Testis (tissue), 3 donors: Measurements from ENCODE around the gene ARHGAP26. TPM values are rescaled to one million over a fixed set of nuclear protein-coding genes. Genes with fewer than 3 reads are reported as not detected.
A peak's percentile ranks its signal among the peaks of the same experiment; 100 is the strongest.

Experiments used
- DNase-seq: peaks from one replicate; pipeline ENCODE4 v3.0.0-alpha.2; 2019
- H3K27ac ChIP-seq, 2 donors: fragments of 200-600 bp; sonication (generic); one replicate each; pipeline ENCODE4 v1.5.1; 2019
- H3K27me3 ChIP-seq: fragments of 200-600 bp; sonication (generic); one replicate; pipeline ENCODE4 v1.5.1; 2019
- H3K36me3 ChIP-seq: fragments of 200-600 bp; sonication (generic); one replicate; pipeline ENCODE4 v1.5.1; 2017; ENCODE audit warnings: low read depth; ENCODE audit errors: missing control alignments
- H3K4me1 ChIP-seq: fragments of 200-600 bp; sonication (generic); one replicate; pipeline ENCODE4 v1.5.1; 2019
- H3K4me3 ChIP-seq, 2 donors: fragments of 200-600 bp; sonication (generic); one replicate each; pipeline ENCODE4 v1.5.1; 2017 to 2019
- H3K9me3 ChIP-seq: fragments of 200-600 bp; sonication (generic); one replicate; pipeline ENCODE4 v1.5.1; 2017
- POLR2A ChIP-seq: fragments of 450-650 bp; IDR thresholded peaks from one replicate; pipeline ENCODE4 v1.6.1; 2017; ENCODE audit warnings: antibody characterized with exemption, mild to moderate bottlenecking, moderate library complexity
- WGBS, 2 donors: methylation state at CpG; one replicate each; pipeline ENCODE4 v1.1.5; 2018; 5-methylcytosine and 5-hydroxymethylcytosine counted together
- intact Hi-C: fragments of 100-400 bp; cut with DNase I; formaldehyde crosslinking; loops from one replicate; pipeline ENCODE4 v1.15.1; 2023; ENCODE audit warnings: low total_unique reads
- polyA plus RNA-seq: library from polyadenylated mRNA; stranded (reverse); fragments of 350-450 nt; fragmentation: Illumina TruSeq; extraction: RNeasy Lipid Tissue Mini Kit (QIAGEN cat#74804); gene quantifications from one replicate; pipeline ENCODE4 v1.2.3, GENCODE V29; 2014; ENCODE audit warnings: low read depth, low replicate concordance; ENCODE audit not compliant: insufficient read depth
- total RNA-seq, 2 donors: library from RNA; depleted of rRNA; stranded (reverse); fragments of >200 nt; gene quantifications; one replicate each; pipeline ENCODE4 v1.2.3, GENCODE V29; 2016
- TF ChIP-seq, protein P1 (sequence below), 3 experiments: fragments of 450-650 bp in 2 of 3; fragments of 200-600 bp in 1 of 3; sonication (generic) in 1 of 3; IDR thresholded peaks; one replicate each; pipeline ENCODE4 v1.5.1; 2016 to 2019; ENCODE audit warnings: antibody characterized with exemption in 3 of 3, mild to moderate bottlenecking in 2 of 3, moderate library complexity in 1 of 3

ARHGAP26 gene
- total and polyA plus RNA-seq, 3 donors from 2014 or later = 33.8 to 98.7 (median 95.7) TPM

GRCh38 chr5:142771666-142772065 lies 1.5 kb downstream of the ARHGAP26 start:
- H3K27ac ChIP-seq = peak overlapping the region; percentile 51 to 88
- no peaks in the 10 kb centered on the region for H3K27me3 ChIP-seq
- H3K9me3 ChIP-seq = no peaks in the 10 kb centered on the region
- H3K4me3 ChIP-seq = peak overlapping the region; percentile 78 to 87
- H3K36me3 ChIP-seq = no peaks in the 10 kb centered on the region
- H3K4me1 ChIP-seq = peaks cover 10% of the 10 kb centered on the region
- no peak for DNase-seq
- WGBS, 2 donors = 2 to 5% methylated on average over 5 of the region's 5 CpGs
- TF ChIP-seq, protein P1, sequence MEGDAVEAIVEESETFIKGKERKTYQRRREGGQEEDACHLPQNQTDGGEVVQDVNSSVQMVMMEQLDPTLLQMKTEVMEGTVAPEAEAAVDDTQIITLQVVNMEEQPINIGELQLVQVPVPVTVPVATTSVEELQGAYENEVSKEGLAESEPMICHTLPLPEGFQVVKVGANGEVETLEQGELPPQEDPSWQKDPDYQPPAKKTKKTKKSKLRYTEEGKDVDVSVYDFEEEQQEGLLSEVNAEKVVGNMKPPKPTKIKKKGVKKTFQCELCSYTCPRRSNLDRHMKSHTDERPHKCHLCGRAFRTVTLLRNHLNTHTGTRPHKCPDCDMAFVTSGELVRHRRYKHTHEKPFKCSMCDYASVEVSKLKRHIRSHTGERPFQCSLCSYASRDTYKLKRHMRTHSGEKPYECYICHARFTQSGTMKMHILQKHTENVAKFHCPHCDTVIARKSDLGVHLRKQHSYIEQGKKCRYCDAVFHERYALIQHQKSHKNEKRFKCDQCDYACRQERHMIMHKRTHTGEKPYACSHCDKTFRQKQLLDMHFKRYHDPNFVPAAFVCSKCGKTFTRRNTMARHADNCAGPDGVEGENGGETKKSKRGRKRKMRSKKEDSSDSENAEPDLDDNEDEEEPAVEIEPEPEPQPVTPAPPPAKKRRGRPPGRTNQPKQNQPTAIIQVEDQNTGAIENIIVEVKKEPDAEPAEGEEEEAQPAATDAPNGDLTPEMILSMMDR (IDR thresholded peaks at IDR 0.05) = no peak
- no peak for TF ChIP-seq POLR2A
- intact Hi-C loops = no loop called here

DNA sequence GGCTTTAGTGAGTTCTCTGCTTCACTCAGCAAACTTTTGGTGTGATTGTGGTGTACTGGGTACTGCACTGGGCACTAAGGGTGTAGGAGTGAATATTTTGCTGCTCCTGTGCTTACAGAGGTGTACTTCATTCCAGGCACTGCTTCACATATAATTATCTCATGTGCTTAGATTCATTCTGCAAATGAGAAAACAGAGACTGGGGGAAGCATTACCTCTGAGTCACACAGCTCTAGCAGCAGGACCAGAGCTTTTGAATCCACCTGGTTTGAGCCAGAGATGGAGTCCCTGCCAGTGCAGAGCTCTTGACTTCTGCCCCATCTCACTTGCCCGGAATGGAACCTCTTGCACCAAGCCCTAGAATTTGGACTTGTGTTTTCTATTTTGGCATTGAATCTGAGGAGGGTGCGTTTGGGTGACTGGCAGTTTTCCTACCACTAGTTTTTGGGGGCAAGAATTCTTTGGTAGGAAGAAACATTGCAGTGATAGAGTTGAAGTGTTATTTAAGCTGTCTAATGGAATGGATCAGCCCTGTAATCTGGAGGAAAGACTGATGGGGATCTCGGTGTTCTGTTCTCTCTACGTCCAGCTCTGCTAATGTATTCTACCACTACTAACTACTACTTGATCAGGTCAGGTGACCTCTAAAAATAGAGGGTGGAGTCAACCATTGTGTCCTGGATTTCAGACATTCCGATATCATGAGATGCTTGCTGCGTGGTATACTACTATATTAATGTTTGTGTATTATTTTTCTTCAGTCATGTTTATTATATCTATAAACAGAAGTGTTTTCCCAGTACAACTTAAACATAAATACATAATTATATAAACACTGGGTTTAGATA lies 2.5 kb downstream of the ARHGAP26 start:
- Histone ChIP-seq H3K4me1 (peaks cover 10% of the 10 kb centered on the region), H3K27me3 (no peaks in the 10 kb centered on the region), H3K9me3 (no peaks in the 10 kb centered on the region), H3K4me3 (no peak overlapping the region), H3K36me3 (no peaks in the 10 kb centered on the region), H3K27ac (peak overlapping the region in 1 of 2 donors; percentile 88)
- 46 to 51% methylated on average over 6 of the region's 6 CpGs for WGBS, 2 donors
- TF ChIP-seq, protein P1 (IDR thresholded peaks at IDR 0.05) = no peak
- no peak for TF ChIP-seq POLR2A
- no peak for DNase-seq
- intact Hi-C loops = no loop called here

DNA sequence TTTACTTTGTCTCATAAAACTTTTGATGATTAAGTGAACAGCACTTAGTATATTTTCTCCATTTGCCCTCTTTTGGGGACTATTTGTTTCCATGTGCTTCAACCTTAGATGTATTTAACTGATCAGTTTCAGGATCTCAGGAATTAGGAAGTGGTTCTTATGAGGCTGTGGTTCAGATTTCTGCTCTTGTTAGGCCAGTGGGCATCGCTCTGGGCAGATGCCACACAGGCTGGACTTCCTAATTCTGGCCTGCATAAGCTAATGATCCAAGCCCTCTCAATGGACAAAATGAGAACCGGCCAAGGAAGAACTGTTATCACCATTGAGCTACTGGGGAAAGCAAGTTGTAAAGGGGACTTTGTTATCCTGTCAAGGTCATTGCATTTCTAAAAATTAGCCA lies 6.9 kb downstream of the ARHGAP26 start:
- intact Hi-C loops = no loop called here
- no peaks in the 10 kb centered on the region for H3K36me3 ChIP-seq
- WGBS, 2 donors = 80 to 85% methylated on average over 2 of the region's 2 CpGs
- no peaks in the 10 kb centered on the region for H3K27me3 ChIP-seq
- DNase-seq = no peak
- no peaks in the 10 kb centered on the region for H3K9me3 ChIP-seq
- no peak overlapping the region for H3K27ac ChIP-seq
- no peak overlapping the region for H3K4me3 ChIP-seq
- TF ChIP-seq, protein P1 (IDR thresholded peaks at IDR 0.05) = no peak
- TF ChIP-seq POLR2A = no peak
- peaks cover 12% of the 10 kb centered on the region for H3K4me1 ChIP-seq

DNA sequence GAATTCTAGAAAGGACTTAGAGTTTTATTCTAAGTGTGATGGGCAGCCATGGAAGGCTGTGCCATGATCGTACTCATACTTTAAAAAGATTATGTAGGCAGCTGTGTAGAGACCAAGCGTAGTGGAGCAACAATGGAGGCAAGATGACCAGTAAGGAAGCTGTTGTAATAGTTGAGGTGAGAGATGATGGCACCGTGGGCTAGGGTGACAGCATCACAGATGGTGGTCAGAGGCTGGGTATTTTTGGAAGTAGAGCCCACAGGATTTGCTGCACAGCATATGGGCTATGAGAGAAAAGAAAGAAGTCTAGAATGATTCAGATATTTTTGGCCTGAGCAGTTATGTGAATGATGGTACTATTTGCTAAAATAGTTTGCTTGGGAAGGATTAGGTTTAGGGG lies 7.7 kb downstream of the ARHGAP26 start:
- H3K27me3 ChIP-seq = no peaks in the 10 kb centered on the region
- intact Hi-C loops = no loop called here
- 86 to 88% methylated on average over 3 of the region's 3 CpGs for WGBS, 2 donors
- DNase-seq = no peak
- H3K27ac ChIP-seq = no peak overlapping the region
- H3K36me3 ChIP-seq = no peaks in the 10 kb centered on the region
- no peaks in the 10 kb centered on the region for H3K9me3 ChIP-seq
- H3K4me1 ChIP-seq = peaks cover 14% of the 10 kb centered on the region
- no peak for TF ChIP-seq POLR2A
- TF ChIP-seq, protein P1 (IDR thresholded peaks at IDR 0.05) = no peak
- H3K4me3 ChIP-seq = no peak overlapping the region
